Fibroblast of peridontal ligament (primary cell): ENCODE results near the gene TEF.
"Not testable (repeated sequence)": the region's sequence is repeated elsewhere in the genome, so short reads cannot be mapped to it uniquely, and the experiment has no call there.

Experiments
- DNase-seq: peaks from one replicate; pipeline ENCODE4 v3.0.0-alpha.2; 2010; ENCODE audit errors: extremely low read depth

Gene TEF

DNA sequence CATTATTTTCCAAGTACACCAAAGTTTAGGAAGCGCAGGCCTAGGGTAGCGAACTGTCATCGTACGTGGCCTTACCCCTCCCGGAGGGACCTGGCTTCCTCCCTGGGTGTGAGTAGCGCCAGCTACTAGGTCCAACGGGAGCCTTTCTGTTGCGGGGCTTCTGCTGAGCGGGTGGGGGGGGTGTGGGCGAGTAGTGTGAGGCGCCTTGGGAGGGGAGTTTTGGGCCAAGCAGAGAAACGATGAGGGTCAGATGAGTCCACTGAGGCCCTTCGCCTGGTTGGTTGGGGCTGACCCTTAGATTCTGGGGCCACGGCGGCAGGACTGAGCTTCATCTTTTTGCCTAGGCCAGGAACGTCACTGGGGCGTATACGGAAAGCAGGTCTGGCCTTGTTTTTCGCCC, 868 bp downstream of the TEF start:
- DNase-seq: no peak

DNA sequence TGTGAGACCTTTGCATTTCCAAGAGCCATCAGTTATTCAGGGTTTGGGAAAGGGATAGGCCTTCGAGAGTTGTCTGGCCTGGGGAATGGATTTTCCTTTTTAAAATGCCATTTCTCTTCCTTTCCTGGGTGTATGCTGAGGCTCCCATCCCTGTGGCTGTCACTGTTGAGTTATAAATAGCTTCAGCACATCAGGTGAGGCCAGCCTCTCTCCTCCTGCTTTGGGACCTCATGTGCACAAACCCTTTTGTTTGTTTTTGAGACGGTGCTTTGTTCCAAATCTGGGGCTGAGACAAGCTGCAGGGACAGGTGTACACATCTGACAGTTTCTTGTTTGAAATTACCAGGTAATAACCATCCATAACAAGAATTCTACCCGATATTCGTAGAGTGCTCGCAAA, 1.3 kb downstream of the TEF start:
- DNase-seq: no peak

GRCh38 chr22:41384128-41384527, 2.4 kb downstream of the TEF start:
- no peak for DNase-seq

- DNase-seq: no peak
These were observed 5.6 kb downstream of the TEF start for GRCh38 chr22:41387341-41387740.

GRCh38 chr22:41394012-41394356, 12.2 kb downstream of the TEF start:
- no peak for DNase-seq

GRCh38 chr22:41395531-41396240, 13.9 kb downstream of the TEF start:
- DNase-seq: no peak

DNA sequence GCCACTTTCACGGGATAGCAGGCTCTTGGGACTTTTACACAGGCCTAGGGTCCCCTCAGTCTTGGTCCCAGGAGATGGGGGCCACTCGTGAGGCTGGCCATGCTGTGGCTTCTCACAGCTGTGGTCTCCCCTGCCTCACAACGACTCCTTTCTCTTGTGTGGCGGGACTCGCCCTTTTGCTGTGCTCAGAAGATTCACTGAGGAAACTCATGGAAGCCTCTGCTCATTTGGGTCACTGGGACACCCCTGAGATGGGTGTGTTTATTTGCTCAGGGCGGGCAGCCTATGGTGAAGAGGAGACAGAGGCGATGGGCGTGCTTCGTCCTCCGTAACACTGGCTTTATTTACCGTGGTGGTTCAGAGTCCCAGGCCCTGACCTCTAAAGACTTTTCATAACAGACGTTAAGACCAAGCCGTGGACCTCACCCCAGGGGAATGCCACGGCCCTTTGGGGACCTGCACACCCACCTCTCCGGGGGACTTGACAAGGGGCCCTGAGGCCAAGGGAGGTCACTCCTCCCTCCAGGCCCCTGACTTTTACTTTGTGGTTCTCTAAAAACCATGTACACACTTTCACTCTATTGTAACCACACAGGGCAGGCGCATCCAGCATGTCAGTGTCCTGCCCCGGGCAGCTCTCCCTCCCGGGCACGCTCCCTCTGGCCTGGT, 15.5 kb downstream of the TEF start:
- DNase-seq: no peak

DNA sequence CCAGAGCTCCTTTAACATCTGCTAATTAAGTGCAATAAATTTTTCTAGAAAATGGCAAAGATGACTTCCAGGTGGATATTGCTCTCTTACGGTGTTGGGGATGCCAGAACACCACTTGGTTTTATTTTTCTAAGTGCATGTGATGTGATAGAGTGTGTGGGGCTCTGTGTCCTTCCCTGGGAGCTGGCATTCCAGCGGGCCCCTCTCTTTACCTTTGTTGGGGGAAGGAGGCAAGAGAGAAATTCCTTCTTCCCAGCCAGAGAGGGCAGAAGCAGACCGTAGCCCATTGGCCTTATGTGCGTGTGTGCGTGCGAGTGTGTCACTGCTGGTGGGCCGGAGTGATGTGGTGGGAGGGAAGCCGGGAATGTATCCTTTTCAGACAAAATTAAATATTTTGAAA, 17.2 kb downstream of the TEF start:
- DNase-seq: no peak

DNA sequence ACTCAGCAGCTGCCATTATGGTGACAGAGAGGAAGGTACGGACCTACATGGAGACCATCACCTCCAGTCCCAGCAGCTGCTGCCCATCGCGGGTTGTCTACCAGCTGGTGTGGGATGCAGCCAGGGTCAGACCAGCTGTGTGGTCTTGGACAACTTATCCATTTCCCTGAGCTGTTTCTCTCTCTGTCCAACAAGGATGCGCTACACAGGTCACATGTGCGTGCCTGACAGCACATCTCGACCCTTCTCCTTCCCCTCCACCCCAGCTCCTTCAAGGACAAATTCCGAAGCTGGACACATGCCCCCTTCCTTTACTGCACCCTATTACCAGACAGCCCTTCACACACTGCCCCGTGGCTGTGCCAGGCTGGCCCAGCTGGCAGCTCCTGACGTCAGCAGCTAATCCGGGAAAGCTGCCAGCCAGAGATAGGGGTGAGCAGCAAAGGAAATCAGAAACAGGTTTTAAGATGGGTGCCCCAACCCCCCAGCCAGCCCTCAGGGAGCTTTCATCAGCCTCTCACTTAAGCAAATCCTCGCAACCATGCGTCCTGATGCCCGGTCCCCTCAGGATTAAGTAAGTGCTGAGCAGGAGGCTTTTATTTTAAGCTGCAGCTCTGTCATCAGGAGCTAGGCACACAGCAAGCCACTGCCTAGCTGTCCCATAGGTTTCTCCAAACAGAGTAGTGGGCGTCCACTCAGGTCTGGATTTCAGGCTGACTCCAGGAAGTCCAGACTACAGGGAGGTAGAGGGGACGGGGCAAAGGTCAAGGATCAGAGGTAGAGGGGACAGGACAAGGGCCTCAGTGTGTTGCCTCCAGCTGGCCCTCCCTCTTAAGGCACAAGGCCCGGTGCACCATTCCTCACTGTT, 20.3 kb downstream of the TEF start:
- DNase-seq: peak; percentile 96

- DNase-seq: not testable (repeated sequence)
These were observed 21.1 kb downstream of the TEF start for GRCh38 chr22:41402851-41403250.

- peak; percentile 84 for DNase-seq
These were observed 22.0 kb downstream of the TEF start for GRCh38 chr22:41403532-41404318.

DNA sequence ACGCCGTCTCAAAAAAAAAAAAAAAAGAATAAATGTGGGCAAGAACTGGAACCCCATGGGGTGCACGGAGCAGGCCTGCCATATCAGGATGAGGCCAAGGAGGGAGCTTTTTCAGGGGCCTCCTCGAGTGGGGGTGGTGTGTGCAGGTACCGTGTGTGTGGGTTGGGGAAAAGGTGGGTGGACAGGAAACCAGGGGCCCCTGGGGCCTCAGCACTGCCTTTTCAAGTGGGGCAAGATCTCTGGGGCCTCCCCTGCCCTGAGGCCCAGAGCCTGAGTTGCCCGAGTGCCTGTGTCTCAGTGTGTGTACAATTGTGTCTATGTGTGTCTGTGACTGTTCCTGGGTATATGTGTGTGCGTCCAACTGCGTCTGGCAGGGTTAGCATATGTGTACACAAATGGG, 23.8 kb downstream of the TEF start:
- DNase-seq: no peak

- no peak for DNase-seq
These were observed 24.7 kb downstream of the TEF start for GRCh38 chr22:41406410-41406809.

DNA sequence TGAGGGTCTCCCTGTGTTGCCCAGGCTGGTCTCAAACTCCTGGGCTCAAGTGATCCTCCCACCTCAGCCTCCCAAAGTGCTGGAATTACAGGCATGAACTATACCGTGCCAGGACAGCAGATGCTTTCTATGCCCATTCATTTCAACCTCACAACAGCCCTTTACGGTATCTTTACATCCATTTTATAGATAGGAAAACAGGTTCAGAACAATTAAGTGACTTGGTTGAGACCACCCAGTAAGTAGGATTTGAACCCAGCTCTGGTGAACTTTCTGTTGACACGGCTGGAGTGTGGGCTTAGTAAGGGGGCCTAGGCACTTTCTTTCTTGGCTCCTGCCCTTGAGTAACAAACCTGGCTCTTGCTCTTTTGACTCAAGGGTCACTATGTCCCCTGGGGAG, 25.7 kb downstream of the TEF start:
- no peak for DNase-seq

GRCh38 chr22:41408665-41409064, 26.9 kb downstream of the TEF start:
- DNase-seq: no peak

DNA sequence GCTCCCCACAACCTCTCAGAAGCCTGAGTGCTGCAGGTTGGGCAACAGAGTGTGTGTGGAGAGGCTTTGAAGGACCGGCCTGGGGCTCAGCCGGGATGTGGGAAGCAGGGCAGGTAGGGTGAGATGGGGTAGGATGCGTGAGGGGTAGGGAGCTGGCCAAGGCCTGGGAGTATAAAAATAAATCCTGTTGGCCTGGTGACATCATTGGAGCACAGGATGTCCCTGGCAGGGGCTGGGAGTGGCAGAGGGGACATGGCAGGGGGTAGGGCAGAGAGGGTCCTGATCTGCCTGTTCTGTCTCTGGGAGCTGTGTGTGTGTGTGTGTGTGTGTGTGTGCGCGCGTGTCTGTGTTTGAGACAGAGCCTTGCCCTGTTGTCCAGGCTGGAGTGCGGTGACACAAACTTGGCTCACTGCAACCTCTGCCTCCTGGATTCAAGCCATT, 28.6 kb downstream of the TEF start:
- no peak for DNase-seq

DNA sequence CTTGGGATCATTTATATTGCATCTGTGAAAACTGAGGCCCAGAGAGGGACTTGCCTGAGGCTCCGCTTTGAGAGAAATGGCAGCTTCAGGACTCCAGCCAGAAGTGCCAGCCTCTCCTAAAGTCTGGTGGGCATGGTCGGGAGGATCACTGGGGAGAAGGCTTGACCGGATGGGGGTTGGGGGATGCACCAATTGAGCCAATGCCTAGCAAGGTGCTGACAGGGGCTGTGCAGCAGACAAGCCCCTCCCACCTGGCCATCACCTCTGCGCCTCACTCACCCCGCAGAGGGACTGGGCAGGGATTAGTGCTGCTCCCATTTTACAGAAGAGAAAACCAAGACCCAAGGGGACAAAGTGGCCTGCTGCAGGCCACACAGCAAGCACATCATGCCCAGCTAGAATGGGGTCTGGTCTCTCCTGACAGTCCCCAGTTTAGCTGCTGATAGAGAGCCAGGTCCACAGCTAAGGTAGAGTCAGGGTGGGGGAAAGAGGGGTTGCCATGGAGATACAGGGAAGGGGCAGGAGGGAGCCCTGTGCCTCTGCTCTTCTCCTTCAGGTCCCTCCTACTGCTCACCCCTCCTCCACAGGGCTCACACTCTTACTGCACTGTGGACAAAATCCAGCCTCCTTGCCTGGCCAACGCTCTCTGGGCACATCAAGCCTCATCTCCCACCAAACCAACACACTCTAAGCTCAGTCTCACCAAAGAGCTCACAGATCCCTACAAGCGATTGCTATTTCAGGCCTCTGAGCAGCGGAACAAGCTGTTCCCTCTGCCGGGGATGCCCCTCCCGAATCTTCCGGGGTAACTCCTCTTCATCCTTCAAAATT, 29.5 kb downstream of the TEF start:
- no peak for DNase-seq

DNA sequence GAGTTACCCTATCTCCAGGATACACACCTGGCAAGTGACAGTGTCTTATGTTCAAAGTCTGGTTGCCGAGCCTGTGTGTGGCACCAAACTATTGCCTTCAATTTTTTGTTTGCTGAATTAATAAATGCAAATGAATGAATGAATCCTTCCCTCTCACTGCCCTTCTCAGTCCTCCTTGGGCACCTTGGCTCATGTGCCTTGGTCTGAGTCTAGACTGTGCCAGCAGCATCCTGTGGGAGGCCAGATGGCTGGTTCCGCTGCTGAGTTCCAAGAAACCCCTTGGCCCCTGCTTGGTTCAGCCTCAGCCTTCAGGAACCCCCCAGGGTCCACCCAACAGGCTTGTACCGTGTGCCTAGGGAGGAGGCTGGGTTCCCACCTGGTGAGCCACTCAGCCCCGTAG, 33.8 kb downstream of the TEF start:
- no peak for DNase-seq

GRCh38 chr22:41417622-41418390, 36.1 kb downstream of the TEF start:
- no peak for DNase-seq

DNA sequence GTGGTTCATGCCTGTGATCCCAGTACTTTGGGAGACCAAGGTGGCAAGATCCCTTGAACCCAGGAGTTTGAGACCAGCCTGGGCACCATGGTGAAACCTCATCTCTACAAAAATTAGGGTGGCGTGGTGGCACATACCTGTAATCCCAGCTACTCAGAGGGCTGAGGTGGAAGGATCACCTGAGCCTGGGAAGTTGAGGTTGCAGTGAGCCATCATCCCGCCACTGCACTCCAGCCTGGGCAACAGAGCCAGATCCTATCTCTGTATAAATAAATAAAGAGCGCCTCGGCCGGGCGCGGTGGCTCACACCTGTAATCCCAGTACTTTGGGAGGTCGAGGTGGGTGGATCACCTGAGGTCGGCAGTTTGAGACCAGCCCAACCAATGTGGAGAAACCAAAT, 37.0 kb downstream of the TEF start:
- DNase-seq: no peak
